Transverse colon (tissue), 4 donors: Measurements from ENCODE around the gene PTPRN2.

Source experiments
- POLR2AphosphoS5 ChIP-seq, 3 donors: sonication (generic); formaldehyde crosslinking; IDR thresholded peaks; one replicate each; pipeline ENCODE4 v1.6.1; 2016; ENCODE audit warnings: antibody characterized with exemption in 3 of 3
- TF ChIP-seq, protein P1 (sequence below), 5 experiments: fragments of 200-600 bp in 3 of 5; fragments of 450-650 bp in 2 of 5; sonication (generic) in 3 of 5; IDR thresholded peaks; 1 replicate in 2 of 5; 2 replicates in 3 of 5; pipeline ENCODE4 v1.5.1; 2016 to 2017; ENCODE audit warnings: antibody characterized with exemption in 5 of 5, inconsistent platforms in 3 of 5, mild to moderate bottlenecking in 2 of 5, moderate library complexity in 1 of 5

DNA sequence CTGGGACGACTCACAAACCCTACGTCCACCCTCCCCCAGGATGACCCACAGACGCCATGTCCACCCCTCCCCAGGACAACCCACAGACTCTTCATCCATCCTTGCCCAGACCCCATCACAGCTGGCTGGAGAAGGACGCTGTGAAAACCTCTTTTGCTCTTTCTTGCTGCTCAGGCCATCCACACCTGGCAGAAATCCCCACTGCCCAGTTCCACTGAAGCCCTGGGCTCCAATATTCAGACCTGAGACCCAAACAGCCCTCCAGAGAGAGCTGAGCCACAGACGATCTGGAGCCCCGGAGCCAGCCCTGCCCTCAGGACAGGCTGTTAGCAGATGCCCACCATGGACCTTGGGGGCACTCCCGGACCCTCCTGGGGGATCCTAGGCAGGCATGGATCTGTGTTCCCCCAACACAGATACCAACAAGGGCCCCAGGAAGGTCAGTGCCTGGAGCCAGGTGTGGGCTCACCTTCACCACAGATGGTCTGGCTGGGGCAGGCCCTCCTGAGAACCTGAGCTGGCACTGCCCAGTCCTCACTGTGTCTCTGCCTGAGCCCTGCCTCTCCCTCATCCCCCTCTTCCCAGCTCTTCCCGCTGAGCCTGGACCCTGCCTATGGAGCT lies 226.2 kb downstream of the PTPRN2 start:
- TF ChIP-seq, protein P1, sequence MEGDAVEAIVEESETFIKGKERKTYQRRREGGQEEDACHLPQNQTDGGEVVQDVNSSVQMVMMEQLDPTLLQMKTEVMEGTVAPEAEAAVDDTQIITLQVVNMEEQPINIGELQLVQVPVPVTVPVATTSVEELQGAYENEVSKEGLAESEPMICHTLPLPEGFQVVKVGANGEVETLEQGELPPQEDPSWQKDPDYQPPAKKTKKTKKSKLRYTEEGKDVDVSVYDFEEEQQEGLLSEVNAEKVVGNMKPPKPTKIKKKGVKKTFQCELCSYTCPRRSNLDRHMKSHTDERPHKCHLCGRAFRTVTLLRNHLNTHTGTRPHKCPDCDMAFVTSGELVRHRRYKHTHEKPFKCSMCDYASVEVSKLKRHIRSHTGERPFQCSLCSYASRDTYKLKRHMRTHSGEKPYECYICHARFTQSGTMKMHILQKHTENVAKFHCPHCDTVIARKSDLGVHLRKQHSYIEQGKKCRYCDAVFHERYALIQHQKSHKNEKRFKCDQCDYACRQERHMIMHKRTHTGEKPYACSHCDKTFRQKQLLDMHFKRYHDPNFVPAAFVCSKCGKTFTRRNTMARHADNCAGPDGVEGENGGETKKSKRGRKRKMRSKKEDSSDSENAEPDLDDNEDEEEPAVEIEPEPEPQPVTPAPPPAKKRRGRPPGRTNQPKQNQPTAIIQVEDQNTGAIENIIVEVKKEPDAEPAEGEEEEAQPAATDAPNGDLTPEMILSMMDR (IDR thresholded peaks at IDR 0.05) = no peak
- TF ChIP-seq POLR2AphosphoS5 (IDR thresholded peaks at IDR 0.05) = no peak
